RWPE1 (cell line): ENCODE results near the gene ADAMTSL2.

Experiments used
- CTCF ChIA-PET: fragments of 350-600 bp; sonication (Branson Sonifier 250); formaldehyde crosslinking; extraction: SDS; loops from one replicate; lab custom pipeline; 2021; lab: Yijun Ruan, JAX
- POLR2A ChIA-PET: fragments of 400-600 bp; formaldehyde crosslinking; extraction: SDS; loops from one replicate; lab custom pipeline; 2020; ENCODE audit warnings: antibody characterized with exemption; ENCODE audit not compliant: low non-redundant PET; lab: Yijun Ruan, JAX
- DNase-seq: peaks from one replicate; pipeline ENCODE4 v3.0.0; 2012; ENCODE audit warnings: low spot score
- H3K27ac ChIP-seq: fragments of 450-650 bp; 2 replicates; pipeline ENCODE4 v1.5.1; 2017
- TF ChIP-seq, protein P1 (sequence below): fragments of 450-650 bp; conservative IDR thresholded peaks from 2 replicates; pipeline ENCODE4 v1.5.1; 2017; ENCODE audit warnings: low read depth, mild to moderate bottlenecking

The ADAMTSL2 gene

DNA sequence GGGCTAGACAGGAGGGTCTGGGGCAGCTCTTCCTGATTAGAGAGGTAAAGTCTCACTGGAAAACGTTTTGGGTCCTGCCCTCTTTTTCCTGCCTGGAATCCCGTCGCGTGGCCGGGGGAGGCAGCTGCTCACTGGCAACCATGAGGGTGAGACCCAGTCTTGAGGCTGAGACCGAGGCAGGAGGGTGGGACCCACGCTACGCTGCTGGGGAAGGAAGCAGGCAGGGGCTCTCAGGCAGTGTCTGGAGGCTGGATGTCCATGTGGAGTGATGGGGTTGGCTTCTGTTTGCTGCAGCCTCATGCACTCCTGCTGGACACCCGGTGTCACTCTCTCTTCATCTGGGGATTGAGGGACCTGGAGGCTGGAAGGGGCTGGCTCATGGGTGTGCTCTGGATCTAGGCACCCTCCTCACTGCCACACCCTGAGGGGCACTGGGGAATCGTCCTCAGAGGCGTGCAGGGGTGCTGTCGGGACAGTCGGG is 44.3 kb upstream of the ADAMTSL2 start:
- POLR2A ChIA-PET = no interaction called here
- no peak for DNase-seq
- H3K27ac ChIP-seq = no peak overlapping the region
- CTCF ChIA-PET = interaction anchor here (0.6 to 1.5 kb wide), 4 partner anchors 92 to 468 kb away, joined by 3 to 5 read pairs (median 4); no protein-coding TSS in a partner anchor
- TF ChIP-seq, protein P1, sequence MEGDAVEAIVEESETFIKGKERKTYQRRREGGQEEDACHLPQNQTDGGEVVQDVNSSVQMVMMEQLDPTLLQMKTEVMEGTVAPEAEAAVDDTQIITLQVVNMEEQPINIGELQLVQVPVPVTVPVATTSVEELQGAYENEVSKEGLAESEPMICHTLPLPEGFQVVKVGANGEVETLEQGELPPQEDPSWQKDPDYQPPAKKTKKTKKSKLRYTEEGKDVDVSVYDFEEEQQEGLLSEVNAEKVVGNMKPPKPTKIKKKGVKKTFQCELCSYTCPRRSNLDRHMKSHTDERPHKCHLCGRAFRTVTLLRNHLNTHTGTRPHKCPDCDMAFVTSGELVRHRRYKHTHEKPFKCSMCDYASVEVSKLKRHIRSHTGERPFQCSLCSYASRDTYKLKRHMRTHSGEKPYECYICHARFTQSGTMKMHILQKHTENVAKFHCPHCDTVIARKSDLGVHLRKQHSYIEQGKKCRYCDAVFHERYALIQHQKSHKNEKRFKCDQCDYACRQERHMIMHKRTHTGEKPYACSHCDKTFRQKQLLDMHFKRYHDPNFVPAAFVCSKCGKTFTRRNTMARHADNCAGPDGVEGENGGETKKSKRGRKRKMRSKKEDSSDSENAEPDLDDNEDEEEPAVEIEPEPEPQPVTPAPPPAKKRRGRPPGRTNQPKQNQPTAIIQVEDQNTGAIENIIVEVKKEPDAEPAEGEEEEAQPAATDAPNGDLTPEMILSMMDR = no peak

DNA sequence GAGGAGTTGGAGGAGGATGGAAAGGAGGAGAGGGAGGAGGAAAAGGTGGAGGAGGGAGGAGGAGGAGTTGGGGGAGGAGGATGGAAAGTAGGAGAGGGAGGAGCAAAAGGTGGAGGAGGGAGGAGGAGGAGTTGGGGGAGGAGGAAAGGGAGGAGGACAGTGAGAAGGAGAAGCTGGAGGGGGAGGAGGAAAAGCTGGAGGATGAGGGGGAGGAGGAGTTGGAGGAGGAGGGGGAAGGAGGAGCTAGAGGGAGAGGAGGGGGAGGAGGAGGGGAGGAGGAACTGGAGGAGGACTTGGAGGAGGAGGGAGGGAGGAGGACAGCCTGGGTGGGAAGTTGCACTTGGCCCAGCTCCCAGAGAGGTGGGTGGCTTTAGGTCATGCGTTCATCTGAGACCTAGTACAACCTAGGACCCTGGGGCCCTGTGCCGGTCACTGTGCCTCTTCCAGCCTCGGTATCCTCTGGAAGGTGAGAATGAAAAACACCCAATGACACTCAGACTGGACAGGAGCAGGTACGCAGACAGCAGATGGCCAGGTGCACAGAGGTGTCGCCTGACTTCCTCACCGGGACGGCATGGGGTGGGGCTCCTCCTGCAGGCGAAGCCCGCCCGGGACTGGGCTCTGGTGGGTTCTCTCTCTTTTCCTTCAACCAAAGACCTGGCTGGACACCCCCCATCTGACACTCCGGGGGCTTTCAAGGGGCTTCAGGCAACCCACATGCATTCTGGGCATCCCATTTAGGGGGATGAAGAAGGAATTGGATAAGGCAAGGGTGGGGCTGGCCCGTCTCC is 43.4 kb upstream of the ADAMTSL2 start:
- CTCF ChIA-PET = interaction anchor here (0.6 to 1.5 kb wide), 5 partner anchors 93 to 305 kb away, joined by 3 to 5 read pairs (median 4); no protein-coding TSS in a partner anchor
- H3K27ac ChIP-seq = peak overlapping the region; percentile 92
- DNase-seq = no peak
- POLR2A ChIA-PET = no interaction called here
- TF ChIP-seq, protein P1 = no peak

DNA sequence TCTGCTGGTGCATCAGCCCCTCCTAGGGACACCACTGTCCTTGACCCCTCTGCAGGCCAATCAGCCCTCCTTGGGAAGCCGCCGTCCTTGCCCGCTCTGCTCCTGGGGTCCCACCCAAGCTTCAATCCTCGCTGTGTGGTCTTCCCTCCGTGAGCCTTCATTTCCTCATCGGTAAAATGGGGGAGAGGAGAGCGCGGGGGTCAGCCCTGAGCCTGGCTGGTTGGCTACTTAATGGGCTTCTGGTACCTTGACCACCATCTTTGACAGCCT is 42.9 kb upstream of the ADAMTSL2 start:
- ChIA-PET CTCF (interaction anchor here (0.7 to 1.5 kb wide), 4 partner anchors 18 to 306 kb away, joined by 3 to 4 read pairs (median 4); no protein-coding TSS in a partner anchor), POLR2A (no interaction called here)
- H3K27ac ChIP-seq = peak overlapping the region; percentile 92
- TF ChIP-seq, protein P1 = no peak
- DNase-seq = no peak

GRCh38 chr9:133492061-133493021 is 42.2 kb upstream of the ADAMTSL2 start:
- POLR2A ChIA-PET = no interaction called here
- peak; percentile 45 for DNase-seq
- CTCF ChIA-PET = interaction anchor here (0.7 to 1.4 kb wide), 3 partner anchors 17 to 306 kb away, joined by 3 to 4 read pairs (median 3); no protein-coding TSS in a partner anchor
- TF ChIP-seq, protein P1 = no peak
- peak overlapping the region; percentile 92 for H3K27ac ChIP-seq

DNA sequence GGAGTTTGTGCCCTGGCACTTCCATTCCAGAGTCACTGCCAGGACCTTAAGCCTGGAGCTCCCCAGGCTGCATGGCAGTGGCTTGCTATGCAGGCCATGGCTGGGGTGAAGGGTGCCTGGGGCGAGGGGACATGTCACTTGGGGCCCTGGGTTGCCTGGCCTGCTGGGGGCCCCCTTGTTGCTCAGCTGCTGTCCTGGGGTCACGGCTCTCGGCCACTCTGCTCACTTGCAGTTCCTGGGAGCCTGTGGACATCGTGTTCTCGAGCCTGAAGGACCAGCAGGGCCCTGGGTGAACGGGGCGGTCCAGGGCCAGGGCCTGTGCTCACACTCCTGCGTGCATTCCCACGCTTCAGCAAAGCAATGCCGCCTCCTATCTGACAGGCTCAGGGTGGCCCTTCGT is 41.1 kb upstream of the ADAMTSL2 start:
- ChIA-PET POLR2A (no interaction called here), CTCF (interaction anchor here (0.7 to 1.0 kb wide), 2 partner anchors 12 to 30 kb away, joined by 3 read pairs; no protein-coding TSS in a partner anchor)
- TF ChIP-seq, protein P1 = no peak
- no peak for DNase-seq
- peak overlapping the region; percentile 92 for H3K27ac ChIP-seq
